EL (cell line): ENCODE results near the gene CHD2.
"Not testable (repeated sequence)": the region's sequence is repeated elsewhere in the genome, so short reads cannot be mapped to it uniquely, and the experiment has no call there.

Experiments
- DNase-seq: peaks from one replicate; pipeline ENCODE4 v3.0.0-alpha.2; 2016

CHD2 gene

GRCh38 chr15:92899948-92900730, at the start of gene CHD2:
Gene CHD2 (plus strand): TSS chr15:92900324. CDS start chr15:92901238, 914 bp downstream.
- peak; percentile 87 for DNase-seq

DNA sequence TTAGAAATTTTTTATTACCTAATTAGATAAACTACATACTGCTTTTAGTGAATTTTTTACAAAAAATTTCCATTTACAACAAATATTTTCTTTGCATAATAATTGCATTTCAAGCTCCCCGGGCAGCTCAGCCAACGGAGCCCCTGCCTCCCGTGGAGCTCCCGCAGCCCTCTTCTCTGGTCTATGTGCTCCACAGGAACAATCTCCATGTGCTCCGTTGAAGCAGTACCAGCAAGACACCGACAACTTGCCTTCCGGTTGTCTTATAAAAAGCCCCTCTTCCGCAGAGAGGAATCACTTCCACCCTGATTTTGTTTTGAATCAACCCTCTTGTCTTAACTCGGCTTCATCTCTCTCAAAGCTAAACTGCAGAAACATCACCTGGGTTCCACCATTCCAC, 46.9 kb upstream of the CHD2 start:
- DNase-seq = no peak

- DNase-seq = no peak
Measured at GRCh38 chr15:92861742-92862141, 38.4 kb upstream of the CHD2 start.

GRCh38 chr15:92864127-92864814, 35.9 kb upstream of the CHD2 start:
- DNase-seq = no peak

DNA sequence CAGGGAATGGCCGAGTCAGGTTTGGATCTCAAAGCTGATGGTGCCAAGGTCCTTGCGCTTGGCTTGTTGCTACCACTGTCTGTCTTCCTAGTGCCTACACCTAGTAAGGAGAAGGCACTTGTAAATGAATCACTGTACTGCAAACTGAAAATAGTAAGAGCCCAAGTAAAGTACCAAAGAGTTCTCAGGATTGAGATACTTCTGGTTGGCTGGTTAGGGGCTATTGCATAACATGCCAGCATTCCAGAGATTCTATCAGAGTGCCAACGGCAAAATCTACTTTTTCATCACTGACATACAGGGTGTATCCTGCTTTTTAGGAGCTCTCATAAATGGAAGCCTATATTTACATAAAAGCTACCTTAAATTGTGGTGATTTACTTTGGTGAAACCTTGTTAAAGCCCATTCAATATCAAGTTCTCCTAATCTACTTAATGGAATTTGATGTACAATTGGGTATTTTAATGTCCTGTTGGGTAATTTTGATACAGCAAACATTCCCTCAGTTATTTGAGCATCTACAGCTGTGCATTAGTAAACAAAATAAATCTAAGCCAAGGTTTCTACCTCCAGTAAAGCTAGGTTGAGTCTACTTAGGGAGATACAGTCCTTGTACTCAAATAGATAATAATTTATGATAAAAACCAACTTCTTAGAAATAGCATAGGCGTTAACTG, 30.7 kb upstream of the CHD2 start:
- DNase-seq = peak; percentile 86

- peak; percentile 31 for DNase-seq
Measured at GRCh38 chr15:92870010-92870591, 30.0 kb upstream of the CHD2 start.

DNA sequence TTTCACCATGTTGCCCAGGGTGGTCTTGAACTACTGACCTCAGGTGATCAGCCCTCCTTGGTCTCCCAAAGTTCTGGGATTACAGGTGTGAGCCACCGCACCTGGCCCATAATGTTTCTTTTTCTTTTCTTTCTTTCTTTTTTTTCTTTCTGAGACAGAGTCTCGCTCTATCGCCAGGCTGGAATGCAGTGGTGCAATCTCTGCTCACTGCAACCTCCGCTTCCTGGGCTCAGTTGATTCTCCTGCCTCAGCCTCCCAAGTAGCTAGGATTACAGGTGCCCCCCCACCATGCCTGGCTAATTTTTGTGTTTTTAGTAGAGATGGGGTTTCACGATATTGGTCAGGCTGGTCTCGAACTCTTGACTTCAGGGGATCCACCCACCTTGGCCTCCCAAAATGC, 27.2 kb upstream of the CHD2 start:
- DNase-seq = not testable (repeated sequence)

- DNase-seq = no peak
Measured at GRCh38 chr15:92877000-92877399, 23.1 kb upstream of the CHD2 start.

DNA sequence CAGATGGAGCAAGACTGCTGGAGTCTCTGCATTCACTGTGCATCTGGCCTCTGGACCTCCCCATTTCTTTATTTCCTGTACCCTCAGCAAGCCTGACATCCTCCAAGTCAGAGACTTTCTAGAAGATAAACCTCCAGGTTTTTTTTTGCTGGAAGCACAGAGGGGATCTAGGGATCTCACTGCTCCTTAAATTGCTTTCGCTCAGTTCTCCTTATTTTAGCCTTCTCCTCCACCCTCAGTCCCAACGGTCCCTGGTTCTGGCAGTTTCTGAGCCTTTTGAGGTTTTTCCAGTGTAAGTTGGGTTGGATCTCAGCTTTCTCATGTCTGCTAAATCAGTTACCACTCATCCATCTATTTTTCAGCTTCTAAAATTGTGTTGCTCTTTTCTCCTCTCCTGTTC, 22.7 kb upstream of the CHD2 start:
- DNase-seq = no peak

DNA sequence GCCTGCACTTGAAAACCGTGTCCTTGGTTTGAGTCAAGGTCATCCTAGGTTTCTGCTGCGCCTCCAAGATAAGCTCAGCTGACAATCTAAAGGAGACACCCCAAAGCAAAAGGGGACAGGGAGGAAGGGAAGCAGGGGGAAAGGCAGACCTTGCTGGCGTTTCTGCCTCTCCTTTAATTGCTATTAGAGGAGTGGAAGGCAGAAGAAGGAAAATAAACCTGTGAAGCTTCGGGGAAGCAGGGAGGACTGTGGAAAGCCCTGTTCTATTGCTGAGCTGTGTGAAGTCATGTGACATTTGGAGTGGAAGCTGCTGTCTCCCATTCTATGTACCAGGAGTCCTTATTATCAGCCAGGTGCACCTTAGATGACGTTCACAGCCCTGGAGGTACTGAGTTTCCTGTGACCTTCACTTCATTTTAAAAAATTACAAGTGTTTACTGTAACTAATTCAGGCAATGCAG, 21.5 kb upstream of the CHD2 start:
- no peak for DNase-seq

- DNase-seq = no peak
Measured at GRCh38 chr15:92879949-92880725, 20.0 kb upstream of the CHD2 start.

- no peak for DNase-seq
Measured at GRCh38 chr15:92880796-92881195, 19.3 kb upstream of the CHD2 start.

GRCh38 chr15:92881211-92881754, 18.8 kb upstream of the CHD2 start:
- no peak for DNase-seq

DNA sequence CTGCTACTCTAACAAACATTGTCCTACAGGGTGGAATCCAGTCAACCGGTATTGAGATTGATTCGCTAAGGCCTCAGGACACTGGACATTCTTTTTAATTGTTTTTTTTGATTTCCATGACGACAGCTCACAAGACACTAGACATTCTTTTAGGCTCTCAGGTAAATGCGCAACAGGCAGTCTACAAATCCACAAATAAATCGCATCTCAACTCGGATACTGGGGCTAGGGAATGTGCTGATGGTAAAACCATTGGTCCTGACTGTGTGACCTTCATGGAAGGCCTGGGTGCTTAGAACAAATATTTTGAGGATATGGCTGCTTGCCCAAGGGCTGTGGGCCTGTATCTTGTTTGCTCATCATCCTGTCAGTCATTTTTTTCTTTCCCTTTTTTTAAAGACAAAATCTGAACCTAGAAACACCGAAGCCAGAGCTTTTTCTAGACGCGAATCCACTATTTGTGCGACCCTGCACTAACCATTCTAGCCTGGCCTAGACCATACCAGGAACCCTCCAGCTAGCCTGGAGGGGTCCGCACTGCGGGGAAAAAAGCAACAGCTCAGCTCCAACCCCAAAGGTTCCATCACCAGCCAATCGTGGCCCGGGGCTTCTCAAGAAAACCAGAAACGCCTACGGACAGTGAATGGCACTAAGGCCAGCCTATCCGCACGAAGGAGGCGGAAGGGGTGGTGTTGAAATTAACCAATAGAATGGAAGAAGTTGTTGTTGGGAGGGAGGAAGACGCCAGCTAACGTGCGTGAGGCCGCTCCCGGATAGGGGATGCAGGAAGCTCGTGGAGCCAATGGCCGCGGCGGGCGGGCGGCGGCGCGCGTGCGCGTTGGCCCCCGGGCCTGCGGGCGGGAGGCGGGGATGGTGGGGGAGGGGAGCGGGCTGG, 18.1 kb upstream of the CHD2 start:
- DNase-seq = peak; percentile 99

DNA sequence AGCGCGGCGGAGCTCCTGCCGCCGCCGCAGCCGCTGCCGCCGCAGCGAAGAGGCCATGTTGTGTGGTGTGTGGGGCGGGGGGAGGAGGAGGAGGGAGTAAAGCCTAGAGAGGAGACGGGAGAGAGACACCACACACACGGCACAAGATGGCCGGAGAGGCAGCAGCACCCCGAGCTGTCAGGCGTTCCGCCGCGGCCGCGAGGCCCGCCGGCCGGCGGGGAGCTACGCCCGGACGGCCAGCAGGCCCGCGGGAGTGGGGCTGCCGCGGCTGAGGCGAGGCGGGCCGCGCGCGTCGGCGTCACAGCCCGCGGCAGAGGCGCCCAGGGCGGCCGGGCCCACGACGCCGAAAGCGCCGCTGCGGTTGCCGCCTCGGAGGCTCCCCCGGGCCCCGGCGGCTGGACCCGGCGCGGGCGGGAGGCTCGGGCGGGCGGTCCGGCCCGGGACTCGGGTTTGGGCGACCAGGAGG, 17.4 kb upstream of the CHD2 start:
- no peak for DNase-seq

GRCh38 chr15:92883163-92883875, 16.8 kb upstream of the CHD2 start:
- no peak for DNase-seq

GRCh38 chr15:92883876-92884435, 16.2 kb upstream of the CHD2 start:
- DNase-seq = no peak

- no peak for DNase-seq
Measured at GRCh38 chr15:92884436-92885223, 15.5 kb upstream of the CHD2 start.
